ENCODE data around the gene TMEM63B.
"Not testable (repeated sequence)": the region's sequence is repeated elsewhere in the genome, so short reads cannot be mapped to it uniquely, and the experiment has no call there.

TMEM63B gene

DNA sequence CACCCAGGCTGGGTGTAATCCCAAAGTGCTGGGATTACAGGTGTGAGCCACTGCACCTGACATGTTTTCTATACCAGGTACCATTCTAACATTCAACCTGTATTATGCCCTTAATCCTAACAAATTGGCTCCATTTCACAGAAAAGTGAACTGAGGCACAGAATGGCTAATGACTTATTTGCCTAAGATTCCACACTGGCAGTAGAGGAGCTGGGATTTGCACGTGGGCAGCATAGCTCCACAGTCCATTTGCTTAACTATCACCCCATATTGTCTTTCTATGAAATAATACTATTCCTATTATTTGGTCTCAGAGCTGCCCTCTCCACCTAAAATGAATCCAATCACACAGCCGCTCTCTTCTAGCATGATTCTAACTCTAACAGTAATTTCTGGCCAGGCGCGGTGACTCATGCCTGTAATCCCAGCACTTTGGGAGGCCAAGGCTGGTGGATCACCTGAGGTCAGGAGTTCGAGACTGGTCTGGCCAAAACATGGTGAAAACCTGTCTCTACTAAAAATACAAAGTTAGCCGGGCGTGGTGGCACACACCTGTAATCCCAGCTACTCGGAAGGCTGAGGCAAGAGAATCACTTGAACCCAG, 66.1 kb downstream of the TMEM63B start:
- no peak for DNase-seq (ENCODE audit: low read depth in 2 of 2)

DNA sequence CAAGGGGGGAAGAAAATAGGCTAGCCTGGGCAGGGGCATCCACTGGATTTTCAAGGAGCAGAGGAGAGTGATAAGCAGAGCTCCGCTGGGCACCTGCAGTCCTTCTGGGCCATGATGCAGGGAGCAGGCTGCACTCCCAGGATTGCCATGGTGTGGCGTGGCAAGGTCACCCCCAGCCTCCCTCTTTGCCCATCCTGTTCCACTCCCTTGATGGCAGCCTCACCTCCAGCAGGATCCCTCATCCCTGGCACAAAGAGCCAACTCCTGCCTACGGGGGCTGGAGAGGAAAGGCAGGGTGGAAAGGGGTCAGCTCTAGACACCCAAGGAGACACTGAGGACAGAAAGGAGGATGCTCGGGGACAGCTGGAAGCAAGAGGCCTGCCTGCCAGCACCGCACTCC, 67.0 kb downstream of the TMEM63B start:
- no peak for DNase-seq (ENCODE audit: low read depth in 2 of 2)

GRCh38 chr6:44196351-44196750, 69.0 kb downstream of the TMEM63B start:
- not testable (repeated sequence) for DNase-seq (ENCODE audit: low read depth in 2 of 2)

- no peak for DNase-seq (ENCODE audit: low read depth in 2 of 2)
Observed at GRCh38 chr6:44198684-44199083, 71.3 kb downstream of the TMEM63B start.

DNA sequence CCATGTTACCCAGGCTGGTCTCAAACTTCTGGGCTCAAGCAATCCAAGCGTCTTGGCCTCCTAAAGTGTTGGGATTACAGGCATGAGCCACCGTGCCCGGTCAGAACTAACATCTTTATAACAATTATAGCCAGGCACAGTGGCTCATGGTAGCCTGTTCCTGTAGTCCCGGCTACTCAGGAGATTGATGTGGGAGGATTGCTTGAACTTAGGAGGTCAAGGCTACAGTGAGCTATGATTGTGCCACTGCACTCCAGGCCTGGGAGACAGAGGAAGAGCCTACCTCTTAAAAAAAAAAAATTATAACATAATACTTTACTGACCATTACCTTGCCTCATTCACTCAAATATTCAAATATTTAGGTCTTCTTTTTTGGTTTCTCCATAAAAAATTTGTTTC, 72.5 kb downstream of the TMEM63B start:
- DNase-seq (ENCODE audit: low read depth in 2 of 2): no peak

DNA sequence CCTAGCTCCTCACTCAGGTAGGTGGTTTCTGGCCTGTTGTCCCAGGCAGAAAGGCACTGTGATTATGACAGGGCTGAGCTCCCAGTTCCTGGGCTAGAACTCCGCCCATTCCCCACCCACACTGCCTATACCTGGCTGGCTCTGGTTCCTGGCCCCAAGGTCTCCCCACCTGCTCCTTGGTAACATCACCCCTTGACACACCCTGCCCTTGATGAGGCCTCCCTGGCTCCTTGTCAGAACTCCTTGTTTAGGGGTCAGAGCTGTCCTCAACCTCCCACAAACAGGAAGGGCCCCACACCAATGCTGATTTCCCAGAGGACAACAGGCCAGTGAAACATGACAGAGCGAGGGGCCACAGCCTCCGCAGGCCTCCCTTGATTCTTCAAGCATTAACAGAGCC, 73.8 kb downstream of the TMEM63B start:
- DNase-seq (ENCODE audit: low read depth in 2 of 2): no peak

- DNase-seq (ENCODE audit: low read depth in 2 of 2): no peak
Observed at GRCh38 chr6:44201638-44202303, 74.4 kb downstream of the TMEM63B start.

DNA sequence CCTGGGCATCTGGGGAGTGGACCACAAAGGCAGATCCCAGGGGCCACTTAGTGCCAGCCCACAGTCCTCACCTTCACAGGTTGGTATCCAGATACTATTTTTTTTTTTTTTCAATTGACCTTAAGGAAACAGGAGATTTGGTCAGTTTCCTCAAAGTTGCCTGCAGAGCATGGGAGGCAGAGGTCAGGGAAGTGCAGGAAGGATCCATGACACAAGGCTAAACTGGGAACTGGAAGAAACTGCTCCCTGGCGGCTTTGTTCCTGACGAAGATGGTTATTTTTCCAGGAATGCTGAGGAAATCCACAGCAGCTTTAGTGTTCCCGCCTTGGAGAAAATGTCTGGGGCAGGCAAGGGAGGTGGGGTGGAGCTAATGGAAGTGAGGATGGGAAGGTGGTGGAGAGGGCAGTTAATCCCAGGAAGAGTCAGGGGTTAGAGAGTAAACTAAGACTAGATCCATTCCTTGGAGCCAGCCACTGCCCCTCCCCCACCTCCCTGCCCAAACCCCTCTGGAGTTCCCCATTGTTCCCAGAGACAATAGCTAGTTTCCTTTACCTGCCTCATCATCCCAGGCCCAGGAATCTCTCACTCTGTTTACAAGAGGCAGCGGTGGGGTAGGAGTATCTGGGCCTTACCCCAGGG, 75.1 kb downstream of the TMEM63B start:
- no peak for DNase-seq (ENCODE audit: low read depth in 2 of 2)

DNA sequence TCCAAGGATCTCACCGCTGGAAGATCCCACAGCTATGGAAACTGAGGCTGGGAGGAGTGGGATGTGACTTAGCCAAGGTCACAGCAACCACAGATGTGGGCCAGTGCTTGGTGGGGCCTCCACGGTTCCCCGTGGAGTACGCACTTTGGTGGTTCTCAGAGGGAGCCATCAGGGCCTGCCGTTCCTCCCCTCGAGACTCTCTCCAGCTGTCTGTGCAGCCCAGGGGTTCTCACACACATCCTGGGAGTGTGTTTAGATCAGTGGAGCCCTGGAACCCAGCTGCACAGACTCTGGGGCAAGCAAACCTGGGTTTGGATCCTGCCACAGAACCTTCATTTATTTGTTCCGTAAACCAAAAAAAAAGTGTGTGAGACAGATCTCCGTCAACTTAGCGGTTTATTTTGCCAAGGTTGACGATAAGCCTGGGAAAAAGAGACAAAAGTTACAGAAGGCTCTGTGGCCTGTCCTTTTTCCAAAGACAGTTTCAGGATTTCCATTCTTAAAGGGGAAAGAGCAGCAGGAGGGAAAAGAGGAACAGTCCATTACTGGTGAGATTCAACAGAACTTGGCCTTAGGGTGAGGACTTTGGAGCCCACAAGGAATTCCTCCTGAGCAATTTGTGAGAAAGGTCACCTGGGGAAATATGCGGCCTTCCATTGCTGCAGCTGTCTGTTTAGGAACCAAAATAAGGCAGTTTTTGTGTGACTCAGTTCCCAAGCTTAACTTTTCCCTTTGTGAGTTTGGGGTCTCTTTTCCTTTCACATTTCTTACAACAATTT, 75.8 kb downstream of the TMEM63B start:
- DNase-seq (ENCODE audit: low read depth in 2 of 2): no peak

DNA sequence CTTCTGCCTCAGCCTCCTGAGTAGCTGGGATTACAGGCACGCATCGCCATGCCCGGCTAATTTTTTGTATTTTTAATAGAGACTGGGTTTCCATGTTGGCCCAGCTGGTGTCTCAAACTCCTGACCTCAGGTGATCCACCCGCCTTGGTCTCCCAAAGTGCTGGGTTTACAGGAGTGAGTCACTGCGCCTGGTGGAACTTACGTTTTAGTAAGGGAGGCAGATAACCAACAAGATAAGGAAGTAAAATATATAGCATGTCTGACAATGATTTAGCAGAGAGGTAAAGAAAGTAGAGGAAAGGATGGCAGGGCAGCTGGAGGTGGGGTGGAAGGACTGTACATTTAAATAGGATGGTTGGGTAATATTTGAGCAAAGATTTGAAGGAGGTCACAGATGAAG, 76.6 kb downstream of the TMEM63B start:
- no peak for DNase-seq (ENCODE audit: low read depth in 2 of 2)

Measured in fibroblast of skin of left quadriceps (primary cell).